Bronchial epithelial cell (primary cell): Measurements from ENCODE around the gene PAM. TPM values are rescaled to one million over a fixed set of nuclear protein-coding genes. Genes with fewer than 3 reads are reported as not detected.

Experiments used
- DNase-seq: peaks from one replicate; pipeline ENCODE4 v3.0.0-alpha.2; 2010; ENCODE audit warnings: low read depth
- FAIRE-seq: peaks from 2 replicates; lab custom pipeline; 2011; peaks lifted over from hg19 to GRCh38; lab: Jason Lieb, UNC
- H3K27me3 ChIP-seq: 2 replicates; pipeline ENCODE4 v1.5.1; 2011; ENCODE audit warnings: low read length; ENCODE audit not compliant: control insufficient read depth, insufficient read depth
- H3K36me3 ChIP-seq: 2 replicates; pipeline ENCODE4 v1.5.1; 2011; ENCODE audit warnings: low read length; ENCODE audit not compliant: control insufficient read depth, insufficient read depth
- H3K4me3 ChIP-seq: 2 replicates; pipeline ENCODE4 v1.5.1; 2011; ENCODE audit warnings: mild to moderate bottlenecking, low read depth, low read length, control low read depth
- CTCF ChIP-seq: IDR thresholded peaks from 2 replicates; pipeline ENCODE4 v1.5.1; 2011; ENCODE audit warnings: mild to moderate bottlenecking, moderate library complexity, low read length, control low read depth, inconsistent platforms; ENCODE audit not compliant: insufficient read depth, severe bottlenecking
- total RNA-seq: library from RNA; depleted of rRNA; stranded (reverse); fragments of >200 nt; gene quantifications from 2 replicates; pipeline ENCODE4 v1.2.1, GENCODE V29; 2014

PAM gene
- total RNA-seq, 1 donor from 2014 or later: 68.4 TPM

GRCh38 chr5:102873379-102873932 is 118.4 kb downstream of the PAM start:
- no peak overlapping the region for H3K4me3 ChIP-seq
- no peak for TF ChIP-seq CTCF
- no peak for DNase-seq
- FAIRE-seq: no peak
- no peaks in the 10 kb centered on the region for H3K27me3 ChIP-seq
- H3K36me3 ChIP-seq: no peaks in the 10 kb centered on the region

- DNase-seq (no peak), FAIRE-seq (no peak)
- no peak for TF ChIP-seq CTCF
- Histone ChIP-seq H3K4me3 (no peak overlapping the region), H3K27me3 (no peaks in the 10 kb centered on the region), H3K36me3 (no peaks in the 10 kb centered on the region)
Measured at GRCh38 chr5:102874054-102874453, 118.9 kb downstream of the PAM start.

- no peak for TF ChIP-seq CTCF
- Histone ChIP-seq H3K36me3 (no peaks in the 10 kb centered on the region), H3K27me3 (no peaks in the 10 kb centered on the region), H3K4me3 (no peak overlapping the region)
- FAIRE-seq (no peak), DNase-seq (no peak)
Measured at GRCh38 chr5:102875721-102876123, 120.6 kb downstream of the PAM start.

GRCh38 chr5:102876610-102877009 is 121.5 kb downstream of the PAM start:
- FAIRE-seq: no peak
- DNase-seq: no peak
- no peak for TF ChIP-seq CTCF
- no peaks in the 10 kb centered on the region for H3K27me3 ChIP-seq
- H3K4me3 ChIP-seq: no peak overlapping the region
- no peaks in the 10 kb centered on the region for H3K36me3 ChIP-seq

GRCh38 chr5:102879741-102880140 is 124.6 kb downstream of the PAM start:
- Histone ChIP-seq H3K4me3 (no peak overlapping the region), H3K27me3 (no peaks in the 10 kb centered on the region), H3K36me3 (no peaks in the 10 kb centered on the region)
- peak; percentile 10 for DNase-seq
- no peak for FAIRE-seq
- TF ChIP-seq CTCF: no peak

GRCh38 chr5:102886586-102886985 is 131.5 kb downstream of the PAM start:
- DNase-seq: no peak
- no peaks in the 10 kb centered on the region for H3K27me3 ChIP-seq
- H3K36me3 ChIP-seq: no peaks in the 10 kb centered on the region
- FAIRE-seq: no peak
- TF ChIP-seq CTCF: no peak
- H3K4me3 ChIP-seq: no peak overlapping the region
